H1 (cell line): Measurements from ENCODE around the gene USP13. TPM values are rescaled to one million over a fixed set of nuclear protein-coding genes. Genes with fewer than 3 reads are reported as not detected.

ENCODE experiments used
- CTCF ChIA-PET: fragments of 300-600 bp; sonication (Branson Sonifier 250); formaldehyde crosslinking; loops from one replicate; lab custom pipeline; 2021; ENCODE audit not compliant: partially characterized antibody; lab: Charles Lee
- POLR2A ChIA-PET: fragments of 300-600 bp; sonication (Branson Sonifier 250); formaldehyde crosslinking; loops from one replicate; lab custom pipeline; 2021; ENCODE audit warnings: inconsistent platforms; ENCODE audit not compliant: partially characterized antibody; lab: Charles Lee
- DNase-seq, 2 experiments: peaks; one replicate each; pipeline versions ENCODE4 v3.0.0 to v3.0.0-alpha.2; 2010 to 2022; ENCODE audit warnings: low spot score in 2 of 2, low read depth in 1 of 2, mixed read lengths in 1 of 2
- FAIRE-seq: peaks from 2 replicates; lab custom pipeline; 2011; peaks lifted over from hg19 to GRCh38; lab: Jason Lieb, UNC
- H2AFZ ChIP-seq: 2 replicates; pipeline ENCODE4 v1.8.1; 2012; ENCODE audit warnings: low read length, inconsistent platforms
- H2AK5ac ChIP-seq: 2 replicates; pipeline ENCODE4 v1.6.1; 2013; ENCODE audit warnings: low read depth, low read length
- H2BK120ac ChIP-seq: replicated peaks from 2 replicates; pipeline ENCODE3; 2013; ENCODE audit warnings: low read depth, low read length, inconsistent platforms
- H2BK12ac ChIP-seq: 2 replicates; pipeline ENCODE4 v1.6.1; 2013; ENCODE audit warnings: low read depth, low read length
- H2BK15ac ChIP-seq: 2 replicates; pipeline ENCODE4 v1.6.1; 2013; ENCODE audit warnings: low read length
- H2BK20ac ChIP-seq: 2 replicates; pipeline ENCODE4 v1.6.1; 2013; ENCODE audit warnings: low read length
- H2BK5ac ChIP-seq: 2 replicates; pipeline ENCODE4 v1.6.1; 2013; ENCODE audit warnings: low read depth, low read length
- H3K14ac ChIP-seq: 2 replicates; pipeline ENCODE4 v1.6.1; 2013; ENCODE audit warnings: inconsistent platforms; ENCODE audit not compliant: insufficient read length
- H3K18ac ChIP-seq: 2 replicates; pipeline ENCODE4 v1.6.1; 2013; ENCODE audit warnings: low read length; ENCODE audit errors: extremely low read depth
- H3K23ac ChIP-seq: 2 replicates; pipeline ENCODE4 v1.6.1; 2013; ENCODE audit warnings: inconsistent platforms; ENCODE audit not compliant: insufficient read length
- H3K23me2 ChIP-seq: 2 replicates; pipeline ENCODE4 v1.6.1; 2013; ENCODE audit warnings: low read depth, low read length
- H3K27ac ChIP-seq: 2 replicates; pipeline ENCODE4 v1.6.1; 2011; ENCODE audit warnings: low read depth, low read length, inconsistent platforms
- H3K27me3 ChIP-seq, 4 experiments: replicated peaks in 1 of 4; 1 replicate in 1 of 4; 2 replicates in 3 of 4; pipeline versions ENCODE4 v1.6.1 to v1.8.1; 2011 to 2013; ENCODE audit warnings: low read length in 3 of 4, mild to moderate bottlenecking in 3 of 4, inconsistent platforms in 2 of 4, mixed read lengths in 2 of 4, moderate library complexity in 1 of 4; ENCODE audit not compliant: control insufficient read depth in 3 of 4, insufficient read depth in 3 of 4; ENCODE audit errors: extremely low read depth in 1 of 4
- H3K36me3 ChIP-seq, 4 experiments: 2 replicates each; pipeline versions ENCODE4 v1.6.1 to v1.8.1; 2011 to 2013; ENCODE audit warnings: mild to moderate bottlenecking in 4 of 4, low read length in 3 of 4, moderate library complexity in 2 of 4, control low read depth in 1 of 4, inconsistent platforms in 1 of 4; ENCODE audit not compliant: insufficient read depth in 4 of 4, control insufficient read depth in 2 of 4
- H3K4ac ChIP-seq: replicated peaks from 2 replicates; pipeline ENCODE3; 2013; ENCODE audit warnings: low read length, low read depth, mixed read lengths, inconsistent platforms; ENCODE audit not compliant: insufficient read length
- H3K4me1 ChIP-seq, 4 experiments: replicated peaks in 1 of 4; 1 replicate in 1 of 4; 2 replicates in 3 of 4; pipeline versions ENCODE4 v1.6.1 to v1.8.1; 2011 to 2013; ENCODE audit warnings: low read length in 3 of 4, inconsistent platforms in 2 of 4, mixed read lengths in 1 of 4; ENCODE audit not compliant: insufficient read depth in 4 of 4, control insufficient read depth in 3 of 4
- H3K4me2 ChIP-seq, 2 experiments: 2 replicates each; pipeline versions ENCODE4 v1.6.1 to v1.8.1; 2011 to 2013; ENCODE audit warnings: low read depth in 2 of 2, low read length in 2 of 2, control low read depth in 1 of 2, inconsistent platforms in 1 of 2, mild to moderate bottlenecking in 1 of 2; ENCODE audit not compliant: insufficient read depth in 1 of 2
- H3K4me3 ChIP-seq, 4 experiments: fragments of 200-600, 300-600 bp in 1 of 4; sonication (generic), shearing (Covaris generic), sonication (Bioruptor Twin) in 1 of 4; 2 replicates each; pipeline versions ENCODE4 v1.5.1 to v1.8.1; 2011 to 2016; ENCODE audit warnings: low read length in 4 of 4, low read depth in 3 of 4, control low read depth in 2 of 4, inconsistent platforms in 2 of 4, mild to moderate bottlenecking in 2 of 4, mixed read lengths in 1 of 4, moderate library complexity in 1 of 4; ENCODE audit not compliant: insufficient read depth in 2 of 4; ENCODE audit errors: extremely low read depth in 1 of 4
- H3K56ac ChIP-seq: replicated peaks from 2 replicates; pipeline ENCODE3; 2013; ENCODE audit warnings: low read depth, mild to moderate bottlenecking, mixed read lengths, low read length, inconsistent platforms; ENCODE audit not compliant: insufficient read length
- H3K79me1 ChIP-seq: 2 replicates; pipeline ENCODE4 v1.6.1; 2013; ENCODE audit warnings: low read depth, low read length, control low read depth
- H3K79me2 ChIP-seq, 2 experiments: 2 replicates each; pipeline versions ENCODE4 v1.6.1 to v1.8.1; 2012 to 2013; ENCODE audit warnings: low read length in 2 of 2, mild to moderate bottlenecking in 2 of 2, inconsistent platforms in 1 of 2; ENCODE audit not compliant: insufficient read depth in 2 of 2, control insufficient read depth in 1 of 2
- H3K9ac ChIP-seq, 4 experiments: replicated peaks in 1 of 4; 1 replicate in 1 of 4; 2 replicates in 3 of 4; pipeline versions ENCODE4 v1.6.1 to v1.8.1; 2011 to 2013; ENCODE audit warnings: low read depth in 3 of 4, low read length in 3 of 4, control low read depth in 2 of 4, mild to moderate bottlenecking in 2 of 4, moderate library complexity in 2 of 4, inconsistent platforms in 1 of 4; ENCODE audit errors: extremely low read depth in 1 of 4
- H3K9me3 ChIP-seq, 2 experiments: 2 replicates each; pipeline versions ENCODE4 v1.6.1 to v1.8.1; 2012 to 2013; ENCODE audit warnings: mild to moderate bottlenecking in 2 of 2, moderate library complexity in 2 of 2, control low read depth in 1 of 2, inconsistent platforms in 1 of 2, low read depth in 1 of 2, low read length in 1 of 2, mixed read lengths in 1 of 2; ENCODE audit not compliant: insufficient read depth in 2 of 2
- H4K20me1 ChIP-seq, 2 experiments: replicated peaks in 1 of 2; 2 replicates each; pipeline versions ENCODE3 to v1.8.1; 2011 to 2013; ENCODE audit warnings: inconsistent platforms in 2 of 2, low read length in 2 of 2, mild to moderate bottlenecking in 1 of 2; ENCODE audit not compliant: insufficient read depth in 2 of 2, control insufficient read depth in 1 of 2
- H4K5ac ChIP-seq: 2 replicates; pipeline ENCODE4 v1.6.1; 2013; ENCODE audit warnings: low read length, low read depth, mixed read lengths, inconsistent platforms; ENCODE audit not compliant: insufficient read length
- H4K8ac ChIP-seq: 2 replicates; pipeline ENCODE4 v1.8.0; 2013; ENCODE audit warnings: mild to moderate bottlenecking, moderate library complexity, low read length, inconsistent platforms; ENCODE audit not compliant: insufficient read depth; ENCODE audit errors: extremely low read depth
- H4K91ac ChIP-seq: replicated peaks from 2 replicates; pipeline ENCODE3; 2013; ENCODE audit warnings: low read length, mixed read lengths, inconsistent platforms; ENCODE audit not compliant: insufficient read length
- YY1 ChIP-seq: IDR thresholded peaks from 2 replicates; pipeline ENCODE4 v1.6.1; 2011; ENCODE audit warnings: low read depth, mild to moderate bottlenecking, low read length
- WGBS, 2 experiments: shearing (Covaris generic) in 1 of 2; methylation state at CpG; one replicate each; pipeline versions ENCODE4 v1.1.6 to v1.1.7; 2013 to 2015; ENCODE audit warnings: low lambda C conversion rate in 2 of 2, mixed read lengths in 2 of 2, inconsistent platforms in 1 of 2, low coverage in 1 of 2, missing lambda C conversion rate in 1 of 2; ENCODE audit not compliant: insufficient replicate concordance in 2 of 2, insufficient coverage in 1 of 2, insufficient read length in 1 of 2; ENCODE audit errors: extremely low coverage in 1 of 2, missing lambda C conversion rate in 1 of 2; 5-methylcytosine and 5-hydroxymethylcytosine counted together
- polyA plus RNA-seq, 7 experiments: library from polyadenylated mRNA; depleted of rRNA in 3 of 7; stranded (reverse) in 5 of 7; unstranded in 2 of 7; fragments of >200 nt in 5 of 7; fragments of 200-250 nt in 2 of 7; gene quantifications; 1 replicate in 5 of 7; 2 replicates in 1 of 7; 4 replicates in 1 of 7; pipeline versions ENCODE4 v1.2.1 to v1.2.3, GENCODE V29; 2011 to 2013; ENCODE audit warnings: missing spikeins in 2 of 7, mixed read lengths in 2 of 7
- total RNA-seq: library from RNA; stranded (reverse); fragmentation: NEBNext Ultra II Directional; extraction: Animal tissue kit (Norgen Biotek cat#: 25700); gene quantifications from 2 replicates; pipeline ENCODE4 v1.2.1, GENCODE V29; 2021

USP13 gene
- total and polyA plus RNA-seq, 2 of the 8 experiments (the other 6 are each of a cell fraction or from before 2014, with no cell fraction given), result 7.9 to 25.9 TPM

DNA sequence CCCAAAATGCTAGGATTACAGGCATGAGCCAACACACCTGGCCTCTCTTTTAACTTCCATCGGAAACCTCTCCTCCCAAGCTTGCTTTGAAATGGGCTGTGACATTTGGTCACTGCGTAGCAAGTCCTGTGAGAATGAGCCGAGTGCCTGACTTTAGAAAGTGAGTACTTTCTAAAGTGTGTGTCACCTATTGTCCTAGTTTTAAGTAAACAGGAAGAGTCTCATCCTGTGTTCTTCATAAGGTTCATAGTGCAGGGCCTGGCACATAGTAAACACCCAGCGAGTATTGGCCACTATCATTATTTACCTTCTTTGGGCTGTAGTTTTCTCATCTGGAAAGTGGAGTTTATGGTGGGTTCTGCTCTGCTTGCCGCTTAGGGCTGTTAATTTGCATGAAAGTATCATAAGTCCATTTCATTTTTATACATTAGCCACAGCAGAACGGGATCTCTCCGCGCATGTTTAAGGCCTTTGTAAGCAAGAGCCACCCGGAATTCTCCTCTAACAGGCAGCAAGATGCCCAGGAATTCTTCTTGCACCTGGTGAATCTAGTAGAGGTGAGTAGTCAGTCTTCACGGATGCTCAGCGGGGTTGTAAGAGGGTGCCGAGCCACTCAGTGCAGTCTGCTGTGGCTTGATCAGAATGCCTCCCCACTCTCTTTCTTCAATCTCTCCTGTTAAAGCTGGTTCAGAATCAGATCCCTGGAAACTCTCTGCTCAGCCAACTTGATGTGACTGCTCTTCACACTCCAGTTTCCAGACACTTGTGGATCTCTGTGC is 87.2 kb downstream of the USP13 start:
- 91% methylated on average over 12 of the region's 12 CpGs; no CpG with 5 or more reads in 1 of the 2 experiments for WGBS, 2 experiments

More for the DNA sequence above, 87.2 kb downstream of the USP13 start:
- no peak for FAIRE-seq
- TF ChIP-seq YY1, result no peak
- TF ChIP-seq, all 59 proteins: peak for 0
- ChIA-PET CTCF (interaction anchor here (0.6 to 1.6 kb wide), 6 partner anchors 9 to 1629 kb away, joined by 3 to 7 read pairs (median 3); no protein-coding TSS in a partner anchor), POLR2A (interaction anchor here (1.3 kb wide), 1 partner anchor 23 kb away, joined by 3 read pairs; no protein-coding TSS in a partner anchor)
- no peak overlapping the region for H3K18ac ChIP-seq
- H4K5ac ChIP-seq, result no peak overlapping the region
- no peak for DNase-seq
- H3K36me3 ChIP-seq, result peaks cover 0 to 26% (median 15%) of the 10 kb centered on the region in 4 experiments; a peak in 6 of 8 replicates
- H3K27ac ChIP-seq, result no peak overlapping the region
- no peak overlapping the region for H2BK120ac ChIP-seq
- peaks cover 0 to 7% (median 3%) of the 10 kb centered on the region in 4 experiments; a peak in 3 of 7 replicates for H3K4me1 ChIP-seq
- no peak overlapping the region for H4K8ac ChIP-seq
- no peaks in the 10 kb centered on the region for H3K79me1 ChIP-seq
- H2AK5ac ChIP-seq, result no peak overlapping the region
- no peak overlapping the region for H3K4me2 ChIP-seq
- no peak overlapping the region for H2BK12ac ChIP-seq
- H3K14ac ChIP-seq, result no peak overlapping the region
- no peak overlapping the region for H3K9ac ChIP-seq
- H3K23ac ChIP-seq, result no peak overlapping the region
- H4K91ac ChIP-seq, result no peak overlapping the region
- H3K56ac ChIP-seq, result no peak overlapping the region
- no peaks in the 10 kb centered on the region for H3K9me3 ChIP-seq
- no peak overlapping the region for H2BK5ac ChIP-seq
- H2BK20ac ChIP-seq, result no peak overlapping the region
- H3K4ac ChIP-seq, result no peak overlapping the region
- H3K23me2 ChIP-seq, result no peaks in the 10 kb centered on the region
- no peaks in the 10 kb centered on the region; a peak in 1 of 4 replicates for H3K79me2 ChIP-seq
- H4K20me1 ChIP-seq, result peaks cover 0 to 2% of the 10 kb centered on the region in 2 experiments
- H2BK15ac ChIP-seq, result no peak overlapping the region
- no peak overlapping the region for H3K4me3 ChIP-seq
- H3K27me3 ChIP-seq, result no peaks in the 10 kb centered on the region
- no peak overlapping the region for H2AFZ ChIP-seq
